Measurements from ENCODE around the gene HOXB6.

DNA sequence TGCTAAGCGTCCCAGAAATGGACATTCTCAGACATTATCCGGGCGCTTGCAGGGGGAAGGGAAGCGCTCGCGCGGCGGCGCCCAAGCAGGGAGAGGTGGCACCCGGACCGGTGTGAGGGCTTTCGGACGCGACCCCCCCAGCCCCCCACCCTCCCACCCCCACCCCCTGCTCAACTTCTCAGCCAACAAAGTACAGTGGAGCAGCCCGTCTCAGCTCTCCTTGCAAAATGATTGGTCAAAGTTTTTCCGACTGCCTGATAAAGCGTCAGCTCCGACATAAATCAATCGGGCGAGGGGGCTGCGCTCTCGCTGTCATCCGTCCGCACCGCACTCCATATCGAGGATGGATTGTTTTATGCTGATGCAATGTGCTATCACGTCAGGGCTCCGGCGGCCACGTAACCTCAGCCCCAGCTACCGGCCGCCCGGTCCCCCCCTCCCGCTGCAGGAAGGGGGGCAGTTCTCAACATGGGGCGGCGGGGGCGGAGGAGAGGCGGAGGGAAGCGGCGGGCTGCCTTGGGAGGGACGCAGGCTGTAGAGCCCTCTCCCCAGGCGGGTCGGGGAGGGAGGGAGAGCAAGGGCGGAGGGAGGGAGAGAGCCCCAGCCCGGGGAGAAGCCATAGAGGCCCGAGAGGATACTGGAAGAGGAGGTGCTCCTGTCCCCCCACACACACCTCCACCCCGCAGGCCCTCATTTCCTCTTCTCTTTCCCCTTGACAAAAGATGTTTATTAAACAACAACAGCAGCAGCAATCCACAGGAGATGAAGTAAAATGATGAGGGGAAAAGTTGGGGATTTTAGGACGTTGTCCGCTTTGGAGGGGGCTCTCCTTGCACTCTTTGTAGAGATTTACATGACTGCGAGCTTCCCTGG is 21.7 kb upstream of the HOXB6 start, which contains the start of gene HOXB9:
- TF ChIP-seq, protein P1, sequence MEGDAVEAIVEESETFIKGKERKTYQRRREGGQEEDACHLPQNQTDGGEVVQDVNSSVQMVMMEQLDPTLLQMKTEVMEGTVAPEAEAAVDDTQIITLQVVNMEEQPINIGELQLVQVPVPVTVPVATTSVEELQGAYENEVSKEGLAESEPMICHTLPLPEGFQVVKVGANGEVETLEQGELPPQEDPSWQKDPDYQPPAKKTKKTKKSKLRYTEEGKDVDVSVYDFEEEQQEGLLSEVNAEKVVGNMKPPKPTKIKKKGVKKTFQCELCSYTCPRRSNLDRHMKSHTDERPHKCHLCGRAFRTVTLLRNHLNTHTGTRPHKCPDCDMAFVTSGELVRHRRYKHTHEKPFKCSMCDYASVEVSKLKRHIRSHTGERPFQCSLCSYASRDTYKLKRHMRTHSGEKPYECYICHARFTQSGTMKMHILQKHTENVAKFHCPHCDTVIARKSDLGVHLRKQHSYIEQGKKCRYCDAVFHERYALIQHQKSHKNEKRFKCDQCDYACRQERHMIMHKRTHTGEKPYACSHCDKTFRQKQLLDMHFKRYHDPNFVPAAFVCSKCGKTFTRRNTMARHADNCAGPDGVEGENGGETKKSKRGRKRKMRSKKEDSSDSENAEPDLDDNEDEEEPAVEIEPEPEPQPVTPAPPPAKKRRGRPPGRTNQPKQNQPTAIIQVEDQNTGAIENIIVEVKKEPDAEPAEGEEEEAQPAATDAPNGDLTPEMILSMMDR (conservative IDR thresholded peaks at IDR 0.05; ENCODE audit: low read length): no peak
- TF ChIP-seq EZH2phosphoT487 (IDR thresholded peaks at IDR 0.05; ENCODE audit: borderline replicate concordance): no peak

Measured in Loucy (cell line).